HG02973 (cell line): ENCODE data around the gene NMNAT1.
"Not testable (repeated sequence)": the region's sequence is repeated elsewhere in the genome, so short reads cannot be mapped to it uniquely, and the experiment has no call there.

Experiments
- ATAC-seq: cut with Tn5 transposase; IDR thresholded peaks from one replicate; pipeline ENCODE4 v1.9.1; 2021; ENCODE audit warnings: moderate library complexity; ENCODE audit not compliant: unreplicated experiment

Gene NMNAT1

GRCh38 chr1:10014016-10014415 lies 70.7 kb downstream of the NMNAT1 start:
- no peak for ATAC-seq

- ATAC-seq, result no peak
Observed at GRCh38 chr1:10019561-10019960, 76.3 kb downstream of the NMNAT1 start.

- no peak for ATAC-seq
Observed at GRCh38 chr1:10020086-10020485, 76.8 kb downstream of the NMNAT1 start.

- not testable (repeated sequence) for ATAC-seq
Observed at GRCh38 chr1:10020678-10021077, 77.4 kb downstream of the NMNAT1 start.

- not testable (repeated sequence) for ATAC-seq
Observed at GRCh38 chr1:10021992-10022391, 78.7 kb downstream of the NMNAT1 start.

GRCh38 chr1:10022656-10023055 lies 79.4 kb downstream of the NMNAT1 start:
- no peak for ATAC-seq

GRCh38 chr1:10025354-10025753 lies 82.1 kb downstream of the NMNAT1 start:
- no peak for ATAC-seq

- no peak for ATAC-seq
Observed at GRCh38 chr1:10027027-10027426, 83.8 kb downstream of the NMNAT1 start.

GRCh38 chr1:10028956-10029500 lies 85.8 kb downstream of the NMNAT1 start:
- not testable (repeated sequence) for ATAC-seq

- no peak for ATAC-seq
Observed at GRCh38 chr1:10031461-10031860, 88.2 kb downstream of the NMNAT1 start.

GRCh38 chr1:10032590-10033358 lies 89.5 kb downstream of the NMNAT1 start, which contains the start of gene UBE4B:
TSS of gene UBE4B (plus strand) at chr1:10032958. CDS start at chr1:10033671, 713 bp downstream.
- ATAC-seq, result peak; percentile 91

- peak; percentile 5 for ATAC-seq
Observed at GRCh38 chr1:10033359-10033845, 90.1 kb downstream of the NMNAT1 start.
